Measurements from ENCODE around the gene BCAT1.
"Not testable (repeated sequence)": the region's sequence is repeated elsewhere in the genome, so short reads cannot be mapped to it uniquely, and the experiment has no call there.

BCAT1 gene

DNA sequence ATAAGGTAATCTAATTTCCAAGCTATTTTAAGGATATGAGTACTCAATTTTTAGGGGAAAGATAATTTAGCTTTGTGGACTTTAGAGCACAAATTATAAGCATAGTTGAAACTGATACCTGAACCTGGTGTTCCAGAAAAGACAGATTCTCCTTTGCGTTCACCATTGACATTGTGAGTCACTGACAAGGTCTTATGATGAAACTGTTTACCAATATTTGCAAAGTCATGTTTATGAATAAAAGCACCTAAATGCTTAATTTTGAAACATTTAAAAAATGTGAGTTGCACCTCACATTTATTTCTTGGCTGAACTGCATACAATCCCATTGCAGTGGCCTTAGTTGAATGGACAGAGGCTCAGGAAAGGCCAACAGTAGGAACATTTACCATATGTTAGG, 3.9 kb downstream of the BCAT1 start:
- TF ChIP-seq, protein P1, sequence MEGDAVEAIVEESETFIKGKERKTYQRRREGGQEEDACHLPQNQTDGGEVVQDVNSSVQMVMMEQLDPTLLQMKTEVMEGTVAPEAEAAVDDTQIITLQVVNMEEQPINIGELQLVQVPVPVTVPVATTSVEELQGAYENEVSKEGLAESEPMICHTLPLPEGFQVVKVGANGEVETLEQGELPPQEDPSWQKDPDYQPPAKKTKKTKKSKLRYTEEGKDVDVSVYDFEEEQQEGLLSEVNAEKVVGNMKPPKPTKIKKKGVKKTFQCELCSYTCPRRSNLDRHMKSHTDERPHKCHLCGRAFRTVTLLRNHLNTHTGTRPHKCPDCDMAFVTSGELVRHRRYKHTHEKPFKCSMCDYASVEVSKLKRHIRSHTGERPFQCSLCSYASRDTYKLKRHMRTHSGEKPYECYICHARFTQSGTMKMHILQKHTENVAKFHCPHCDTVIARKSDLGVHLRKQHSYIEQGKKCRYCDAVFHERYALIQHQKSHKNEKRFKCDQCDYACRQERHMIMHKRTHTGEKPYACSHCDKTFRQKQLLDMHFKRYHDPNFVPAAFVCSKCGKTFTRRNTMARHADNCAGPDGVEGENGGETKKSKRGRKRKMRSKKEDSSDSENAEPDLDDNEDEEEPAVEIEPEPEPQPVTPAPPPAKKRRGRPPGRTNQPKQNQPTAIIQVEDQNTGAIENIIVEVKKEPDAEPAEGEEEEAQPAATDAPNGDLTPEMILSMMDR (conservative IDR thresholded peaks at IDR 0.05) = no peak
- no peak for TF ChIP-seq ZFX (IDR thresholded peaks at IDR 0.05)
- no peak overlapping the region for H3K27ac ChIP-seq

DNA sequence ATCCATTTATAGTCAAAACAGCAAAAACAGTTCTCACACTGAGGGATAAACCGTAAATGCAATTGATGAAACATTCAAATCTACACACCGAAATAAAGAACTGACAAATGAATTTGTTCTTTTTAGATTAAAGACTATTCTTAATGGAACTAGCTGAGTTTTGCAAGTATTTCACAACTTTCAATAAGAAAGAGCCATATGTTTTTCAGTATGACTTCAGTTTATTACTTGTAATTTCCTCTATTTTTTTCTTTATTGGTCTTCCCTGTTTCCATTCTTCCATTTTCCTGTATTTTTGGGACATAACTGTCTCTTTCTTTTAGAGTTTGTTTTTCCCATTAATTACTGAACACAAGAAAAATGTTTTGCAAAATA, 4.3 kb downstream of the BCAT1 start:
- no peak overlapping the region for H3K27ac ChIP-seq
- TF ChIP-seq, protein P1 (conservative IDR thresholded peaks at IDR 0.05) = no peak
- TF ChIP-seq ZFX (IDR thresholded peaks at IDR 0.05) = no peak

DNA sequence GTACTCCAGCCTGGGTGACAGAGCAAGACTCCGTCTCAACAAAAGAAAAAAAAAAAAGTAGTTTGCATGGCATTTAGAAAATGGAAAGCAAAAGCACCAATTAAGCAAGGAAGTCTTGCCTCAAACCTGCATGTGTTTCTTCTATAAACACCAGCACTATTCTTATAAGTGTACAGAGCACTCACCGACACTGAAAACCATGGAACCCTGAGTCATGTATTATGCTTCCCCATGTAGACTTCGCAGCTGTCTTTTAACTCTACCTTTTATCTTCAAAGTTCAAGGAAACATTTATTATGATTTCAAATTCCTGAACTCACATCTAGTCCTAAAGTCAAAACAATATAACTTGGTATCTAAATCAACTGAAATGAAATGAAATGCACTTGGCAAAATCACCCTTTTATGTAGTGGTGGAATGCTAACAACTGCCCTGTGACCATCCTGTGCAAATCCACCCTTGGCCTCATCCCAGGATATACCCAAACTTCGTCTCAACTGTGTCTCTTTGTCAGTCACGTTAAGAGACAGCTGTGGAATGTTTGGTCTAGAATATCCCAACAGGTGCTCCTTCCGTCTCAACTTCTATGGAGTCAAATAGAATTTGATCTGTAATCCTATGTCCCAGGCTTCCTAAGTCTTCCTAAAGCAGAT, 4.8 kb downstream of the BCAT1 start:
- no peak for TF ChIP-seq ZFX (IDR thresholded peaks at IDR 0.05)
- TF ChIP-seq, protein P1 (conservative IDR thresholded peaks at IDR 0.05) = no peak
- no peak overlapping the region for H3K27ac ChIP-seq

DNA sequence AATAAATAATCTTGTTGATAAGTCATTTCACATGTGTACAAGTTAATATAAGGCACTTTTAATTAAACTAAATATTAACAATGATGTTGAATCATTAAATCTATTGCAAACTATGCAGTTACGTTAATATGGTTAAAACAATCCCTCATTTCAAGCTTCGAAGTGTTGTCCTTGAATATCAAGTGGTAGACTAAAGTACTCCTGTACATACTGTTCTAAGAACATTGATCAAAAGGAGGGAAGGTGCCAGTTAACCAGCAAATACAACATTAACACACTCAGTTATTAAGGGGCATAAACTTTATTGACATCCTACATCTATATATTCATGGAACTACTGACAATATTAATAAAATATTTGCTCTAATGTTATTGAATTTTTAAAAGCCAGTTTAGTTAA, 8.7 kb downstream of the BCAT1 start:
- no peak overlapping the region for H3K27ac ChIP-seq
- no peak for TF ChIP-seq ZFX (IDR thresholded peaks at IDR 0.05)
- TF ChIP-seq, protein P1 (conservative IDR thresholded peaks at IDR 0.05) = no peak

DNA sequence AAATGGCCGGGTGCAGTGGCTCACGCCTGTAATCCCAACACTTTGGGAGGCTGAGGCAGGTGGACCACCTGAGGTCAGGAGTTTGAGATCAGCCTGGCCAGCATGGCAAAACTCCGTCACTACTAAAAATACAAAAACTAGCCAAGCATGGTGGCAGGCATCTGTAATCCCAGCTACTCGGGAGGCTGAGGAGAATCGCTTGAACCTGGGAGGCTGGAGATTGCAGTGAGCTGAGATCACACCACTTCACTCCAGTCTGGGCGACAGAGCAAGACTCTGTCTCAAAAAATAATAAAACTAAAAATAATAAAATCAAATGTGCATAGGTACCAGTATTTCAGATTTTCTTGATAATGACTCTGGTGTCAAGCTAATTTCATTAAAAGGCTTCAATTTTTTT, 9.3 kb downstream of the BCAT1 start:
- not testable (repeated sequence) for H3K27ac ChIP-seq

DNA sequence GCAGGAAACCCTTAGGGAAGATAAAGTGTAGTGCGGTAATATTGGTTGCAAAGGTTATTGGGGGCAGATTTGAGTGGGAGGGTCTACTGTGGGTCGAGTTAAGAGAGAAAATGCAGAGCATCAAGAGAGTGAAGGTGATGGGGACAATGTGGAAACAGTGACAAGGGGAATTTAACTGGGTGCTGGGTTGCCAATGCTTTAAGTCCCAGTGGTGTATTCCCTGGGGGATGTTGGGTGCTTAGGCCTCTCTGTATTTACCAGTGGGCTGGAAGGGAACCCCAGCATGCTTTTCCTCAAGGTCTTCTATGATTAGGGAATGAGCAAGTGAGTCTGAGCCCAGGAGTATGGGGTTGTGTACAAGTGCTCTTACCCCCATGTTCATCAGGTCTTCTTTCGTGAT, 10.6 kb downstream of the BCAT1 start:
- TF ChIP-seq, protein P1 (conservative IDR thresholded peaks at IDR 0.05) = no peak
- no peak for TF ChIP-seq ZFX (IDR thresholded peaks at IDR 0.05)

DNA sequence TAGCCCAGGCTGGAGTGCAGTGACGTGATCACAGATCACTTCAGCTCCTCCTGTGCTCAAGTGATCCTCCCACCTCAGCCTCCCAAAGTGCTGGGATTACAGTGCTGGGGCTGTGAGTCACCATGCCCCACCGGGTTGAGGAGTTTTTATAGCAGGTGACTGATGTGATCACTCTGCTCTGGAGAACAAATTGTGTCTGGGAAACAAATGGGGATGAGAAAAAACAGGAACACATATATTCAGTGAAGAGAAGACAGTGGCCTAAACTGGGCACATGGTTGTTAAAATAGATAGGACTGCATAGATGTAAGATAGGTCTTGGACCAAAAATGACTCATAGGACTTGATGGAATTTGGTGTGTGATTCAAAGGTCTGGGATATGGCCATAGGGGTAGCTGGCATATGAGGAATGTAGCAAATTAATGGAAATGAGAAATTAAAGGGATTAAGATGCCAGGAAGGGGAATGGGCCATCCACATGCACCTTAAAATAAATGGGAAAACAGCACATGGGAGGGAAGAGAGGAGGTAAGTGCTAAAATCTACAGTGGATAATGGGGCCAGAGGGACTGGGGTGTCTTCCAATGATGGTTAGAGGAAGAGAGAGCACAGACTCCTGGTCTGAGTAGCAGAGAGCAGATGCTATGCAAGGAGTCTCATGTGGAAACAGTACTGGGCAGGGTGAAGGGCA, 11.2 kb downstream of the BCAT1 start:
- H3K27ac ChIP-seq = no peak overlapping the region
- no peak for TF ChIP-seq ZFX (IDR thresholded peaks at IDR 0.05)
- TF ChIP-seq, protein P1 (conservative IDR thresholded peaks at IDR 0.05) = no peak

More for the DNA sequence above, 10.6 kb downstream of the BCAT1 start:
- H3K27ac ChIP-seq = no peak overlapping the region
